AG09319 (cell line): ENCODE results near the gene ZNF692.
A peak's percentile ranks its signal among the peaks of the same experiment; 100 is the strongest.

ENCODE experiments used
- DNase-seq: peaks from one replicate; pipeline ENCODE4 v3.0.0-alpha.2; 2010; ENCODE audit warnings: low read depth; ENCODE audit errors: extremely low read depth
- CTCF ChIP-seq: IDR thresholded peaks from 2 replicates; pipeline ENCODE4 v1.5.1; 2011; ENCODE audit warnings: low read depth, mild to moderate bottlenecking, inconsistent platforms, low read length, moderate library complexity

The ZNF692 gene

GRCh38 chr1:248847956-248848561 is 10.8 kb downstream of the ZNF692 start:
- no peak for DNase-seq
- TF ChIP-seq CTCF, result no peak

GRCh38 chr1:248847181-248847955 is 11.5 kb downstream of the ZNF692 start:
- TF ChIP-seq CTCF, result no peak
- no peak for DNase-seq

GRCh38 chr1:248844526-248844925 is 14.4 kb downstream of the ZNF692 start:
- TF ChIP-seq CTCF, result no peak
- no peak for DNase-seq

GRCh38 chr1:248843687-248844086 is 15.2 kb downstream of the ZNF692 start:
- no peak for TF ChIP-seq CTCF
- no peak for DNase-seq

GRCh38 chr1:248842781-248843331 is 16.0 kb downstream of the ZNF692 start:
- DNase-seq, result no peak
- no peak for TF ChIP-seq CTCF

GRCh38 chr1:248841702-248842395 is 17.0 kb downstream of the ZNF692 start:
- TF ChIP-seq CTCF, result peak; percentile 63
- DNase-seq, result no peak

- no peak for DNase-seq
- TF ChIP-seq CTCF, result no peak
Measured at GRCh38 chr1:248840946-248841345, 17.9 kb downstream of the ZNF692 start.
